ENCODE data around the gene VRK1. TPM values are rescaled to one million over a fixed set of nuclear protein-coding genes. Genes with fewer than 3 reads are reported as not detected.
A peak's percentile ranks its signal among the peaks of the same experiment; 100 is the strongest.

Gene VRK1
- total and polyA plus RNA-seq, 5 experiments from 2014 or later = 36.3 to 41.4 (median 39.4) TPM

DNA sequence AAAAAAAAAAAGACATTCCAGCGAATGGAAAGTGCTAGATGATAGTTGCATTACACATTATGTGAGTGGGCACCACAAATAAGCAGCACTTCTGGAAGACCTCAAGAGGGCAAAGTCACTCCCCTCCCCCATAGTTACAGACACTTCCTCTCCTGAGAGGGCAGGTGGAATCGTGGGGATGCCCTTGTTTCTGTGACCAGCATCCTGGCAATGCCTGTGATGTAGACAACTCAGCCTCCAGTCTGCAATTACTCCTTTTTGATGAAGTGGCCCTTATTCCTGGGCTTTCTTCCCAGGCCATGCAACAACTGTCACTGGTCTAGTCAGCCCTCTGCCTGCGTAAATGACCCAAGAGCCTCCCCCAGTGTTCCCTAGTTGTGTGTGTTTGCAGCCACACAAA is 104.8 kb downstream of the VRK1 start:
- POLR2A ChIA-PET = interaction anchor here (0.6 kb wide), 1 partner anchor 61 kb away, joined by 3 read pairs; no protein-coding TSS in a partner anchor
- ATAC-seq (no peak), DNase-seq (no peak)
- Mint-ChIP-seq H3K4me1 (no peaks in the 10 kb centered on the region), H3K27me3 (no peaks in the 10 kb centered on the region), H3K36me3 (peaks cover 0 to 11% (median 0%) of the 10 kb centered on the region in 3 donors), H3K9me3 (peaks cover 0 to 2% (median 0%) of the 10 kb centered on the region in 9 donors), H3K27ac (no peak overlapping the region), H3K4me3 (no peak overlapping the region)

DNA sequence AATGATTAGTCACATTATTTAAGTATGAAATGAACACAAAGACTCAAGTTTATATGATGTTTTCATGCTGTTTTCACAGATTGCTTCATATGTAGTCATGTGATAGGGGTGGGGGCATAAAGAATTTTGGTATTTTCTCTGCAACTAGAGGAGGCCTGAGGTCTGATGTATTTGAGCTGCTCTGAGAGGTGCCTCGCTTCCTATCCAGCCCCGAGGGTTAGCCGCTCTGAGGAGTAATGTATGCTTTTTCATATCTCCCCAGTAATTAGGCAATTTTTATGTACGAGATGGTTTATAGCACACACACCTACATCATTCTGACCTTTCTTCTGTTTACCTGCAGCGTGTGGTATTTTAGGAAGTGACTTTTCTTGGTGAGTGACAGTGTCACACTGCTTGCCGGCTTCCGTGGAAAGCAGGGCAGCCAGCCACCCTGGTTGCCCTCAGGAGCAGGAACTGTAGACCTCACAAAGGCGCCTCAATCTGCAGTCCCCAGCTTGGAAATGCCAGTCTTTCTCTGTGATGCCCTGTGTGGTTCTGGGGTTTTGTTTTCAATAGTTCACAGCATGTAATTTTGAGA is 106.4 kb downstream of the VRK1 start:
- DNase-seq (no peak), ATAC-seq (no peak)
- H3K27ac Mint-ChIP-seq = peak overlapping the region in 1 of 10 donors; percentile 33
- H3K27me3 Mint-ChIP-seq = no peaks in the 10 kb centered on the region
- H3K4me3 Mint-ChIP-seq = no peak overlapping the region
- peaks cover 0 to 2% (median 0%) of the 10 kb centered on the region in 4 donors for H3K4me1 Mint-ChIP-seq
- H3K36me3 Mint-ChIP-seq = peaks cover 0 to 17% (median 0%) of the 10 kb centered on the region in 3 donors
- peaks cover 0 to 5% (median 3%) of the 10 kb centered on the region in 9 donors for H3K9me3 Mint-ChIP-seq
- POLR2A ChIA-PET = no interaction called here

DNA sequence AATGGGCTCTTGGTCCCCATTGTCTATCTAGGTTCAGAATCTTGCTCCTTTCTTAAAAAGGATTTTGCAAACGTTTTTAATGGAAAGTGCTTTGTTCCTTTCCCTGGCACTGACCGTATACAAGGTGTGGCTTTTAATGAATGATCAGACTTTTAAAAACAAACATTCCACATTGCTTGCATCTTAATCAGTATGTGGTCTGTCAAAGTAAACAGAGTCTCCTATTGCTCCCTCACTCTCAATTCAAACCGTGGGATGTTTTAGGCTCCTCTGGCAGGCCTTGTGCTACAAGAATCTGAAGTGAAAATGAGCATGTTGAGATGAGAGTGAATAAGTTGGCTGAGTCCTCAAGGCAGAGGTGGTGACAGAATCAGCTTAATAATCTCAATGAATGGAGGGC is 107.0 kb downstream of the VRK1 start:
- ATAC-seq (no peak), DNase-seq (no peak)
- H3K4me1 Mint-ChIP-seq = peaks cover 0 to 4% (median 0%) of the 10 kb centered on the region in 4 donors
- H3K27ac Mint-ChIP-seq = no peak overlapping the region
- POLR2A ChIA-PET = no interaction called here
- H3K9me3 Mint-ChIP-seq = peaks cover 0 to 10% (median 5%) of the 10 kb centered on the region in 9 donors
- peaks cover 0 to 22% (median 4%) of the 10 kb centered on the region in 3 donors for H3K36me3 Mint-ChIP-seq
- no peaks in the 10 kb centered on the region for H3K27me3 Mint-ChIP-seq
- no peak overlapping the region for H3K4me3 Mint-ChIP-seq

DNA sequence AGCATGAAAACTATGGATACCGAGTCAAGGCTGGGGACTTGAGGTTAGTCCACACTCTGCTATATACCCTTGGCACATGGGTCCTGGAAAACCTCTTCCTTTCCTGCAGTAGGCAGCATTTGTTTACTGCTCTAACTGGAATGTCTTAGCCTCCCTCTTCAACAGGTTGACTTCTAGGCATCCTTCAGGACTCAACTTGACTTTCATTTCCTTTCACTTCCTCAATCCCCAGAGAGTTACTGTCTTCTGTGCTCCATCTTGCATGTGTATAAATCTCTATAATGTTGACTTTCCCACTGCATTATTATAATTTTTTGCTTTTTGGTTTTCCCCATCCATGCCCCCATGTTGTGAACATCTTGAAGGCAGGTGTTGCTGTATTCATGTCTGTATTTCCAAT is 107.9 kb downstream of the VRK1 start:
- DNase-seq (no peak), ATAC-seq (no peak)
- no peak overlapping the region for H3K4me3 Mint-ChIP-seq
- no peaks in the 10 kb centered on the region for H3K27me3 Mint-ChIP-seq
- POLR2A ChIA-PET = no interaction called here
- peak overlapping the region in 1 of 10 donors; percentile 12 for H3K27ac Mint-ChIP-seq
- peaks cover 2 to 18% (median 12%) of the 10 kb centered on the region in 9 donors for H3K9me3 Mint-ChIP-seq
- peaks cover 0 to 27% (median 12%) of the 10 kb centered on the region in 3 donors for H3K36me3 Mint-ChIP-seq
- H3K4me1 Mint-ChIP-seq = peaks cover 0 to 4% (median 0%) of the 10 kb centered on the region in 4 donors

DNA sequence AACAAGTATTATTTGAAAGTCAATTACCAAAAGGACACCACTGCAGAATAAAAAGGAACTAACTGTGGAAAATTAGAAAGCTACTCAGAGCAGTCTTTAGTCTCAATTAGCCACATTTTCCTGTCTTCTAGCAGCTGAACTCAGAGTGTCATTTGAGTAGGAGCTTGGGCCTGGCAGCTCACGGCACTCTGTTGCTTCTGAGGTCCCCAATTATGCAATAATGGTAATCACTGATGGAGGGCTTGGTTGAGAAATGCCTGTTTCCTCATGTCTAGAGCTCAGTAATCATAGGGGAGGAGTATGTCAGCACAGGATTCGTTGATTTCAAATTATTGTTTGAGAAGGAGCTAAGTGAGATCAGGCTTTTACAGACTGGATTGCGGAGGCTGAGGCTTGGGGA is 108.6 kb downstream of the VRK1 start:
- Mint-ChIP-seq H3K36me3 (peaks cover 0 to 31% (median 15%) of the 10 kb centered on the region in 3 donors), H3K4me3 (no peak overlapping the region), H3K27me3 (no peaks in the 10 kb centered on the region), H3K9me3 (peaks cover 3 to 21% (median 15%) of the 10 kb centered on the region in 9 donors), H3K4me1 (peaks cover 0 to 4% (median 1%) of the 10 kb centered on the region in 4 donors), H3K27ac (no peak overlapping the region)
- no peak for DNase-seq
- POLR2A ChIA-PET = no interaction called here
- ATAC-seq = no peak

DNA sequence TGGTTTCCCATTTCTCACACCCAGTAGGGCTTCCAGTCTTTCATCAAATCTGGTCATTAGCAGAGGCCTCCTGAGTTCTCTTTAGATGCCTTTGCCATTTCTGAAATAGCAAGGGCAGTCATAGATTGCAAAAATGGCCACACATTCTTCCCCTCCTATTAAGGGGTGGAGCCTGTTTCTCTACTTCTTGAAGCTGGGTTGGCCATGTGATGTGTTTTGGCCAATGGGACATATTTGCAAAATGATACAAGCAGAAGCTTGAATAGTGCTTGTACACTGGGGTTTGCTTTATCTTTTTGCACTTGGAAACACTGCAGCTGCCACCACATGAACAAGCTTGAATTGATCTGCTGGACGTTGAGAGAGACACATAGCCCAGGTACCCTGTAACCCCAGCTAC is 109.3 kb downstream of the VRK1 start:
- ATAC-seq = no peak
- H3K4me1 Mint-ChIP-seq = peaks cover 2 to 6% (median 2%) of the 10 kb centered on the region in 4 donors
- H3K27me3 Mint-ChIP-seq = no peaks in the 10 kb centered on the region
- H3K9me3 Mint-ChIP-seq = peaks cover 3 to 21% (median 15%) of the 10 kb centered on the region in 9 donors
- H3K27ac Mint-ChIP-seq = no peak overlapping the region
- DNase-seq = no peak
- peaks cover 0 to 31% (median 15%) of the 10 kb centered on the region in 3 donors for H3K36me3 Mint-ChIP-seq
- POLR2A ChIA-PET = no interaction called here
- H3K4me3 Mint-ChIP-seq = no peak overlapping the region

DNA sequence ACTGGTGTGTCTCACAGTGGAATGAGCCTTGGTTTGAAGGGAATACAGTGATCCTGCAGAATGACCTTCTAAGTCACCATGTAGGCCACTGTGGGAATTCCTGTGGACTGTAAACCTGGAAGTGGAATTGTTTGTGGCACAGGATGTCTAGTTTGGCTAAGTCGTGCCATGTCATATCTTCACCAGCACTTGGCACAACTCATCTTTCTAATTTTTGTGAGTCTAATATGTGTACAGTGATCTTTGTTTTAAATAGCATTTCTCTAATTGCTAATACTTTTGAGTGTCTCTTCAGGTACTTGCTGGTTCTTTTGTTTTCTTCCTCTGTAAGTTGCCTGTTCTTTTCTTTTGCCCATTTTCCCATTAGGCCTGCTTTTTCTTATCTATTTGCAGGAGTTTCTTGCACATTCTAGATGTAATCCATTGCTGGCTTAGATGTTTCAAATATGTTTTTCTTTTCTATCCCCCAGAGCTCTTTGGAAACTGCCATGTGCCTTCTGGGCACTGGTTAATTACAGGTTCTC is 112.7 kb downstream of the VRK1 start:
- H3K27me3 Mint-ChIP-seq = no peaks in the 10 kb centered on the region
- H3K4me1 Mint-ChIP-seq = peaks cover 9 to 18% (median 18%) of the 10 kb centered on the region in 4 donors
- DNase-seq (no peak), ATAC-seq (no peak)
- H3K27ac Mint-ChIP-seq = peak overlapping the region in 1 of 10 donors; percentile 79
- peaks cover 0 to 29% (median 15%) of the 10 kb centered on the region in 3 donors for H3K36me3 Mint-ChIP-seq
- peaks cover 3 to 21% (median 15%) of the 10 kb centered on the region in 9 donors for H3K9me3 Mint-ChIP-seq
- POLR2A ChIA-PET = interaction anchor here (0.9 kb wide), 1 partner anchor 53 kb away, joined by 3 read pairs; no protein-coding TSS in a partner anchor
- H3K4me3 Mint-ChIP-seq = no peak overlapping the region

DNA sequence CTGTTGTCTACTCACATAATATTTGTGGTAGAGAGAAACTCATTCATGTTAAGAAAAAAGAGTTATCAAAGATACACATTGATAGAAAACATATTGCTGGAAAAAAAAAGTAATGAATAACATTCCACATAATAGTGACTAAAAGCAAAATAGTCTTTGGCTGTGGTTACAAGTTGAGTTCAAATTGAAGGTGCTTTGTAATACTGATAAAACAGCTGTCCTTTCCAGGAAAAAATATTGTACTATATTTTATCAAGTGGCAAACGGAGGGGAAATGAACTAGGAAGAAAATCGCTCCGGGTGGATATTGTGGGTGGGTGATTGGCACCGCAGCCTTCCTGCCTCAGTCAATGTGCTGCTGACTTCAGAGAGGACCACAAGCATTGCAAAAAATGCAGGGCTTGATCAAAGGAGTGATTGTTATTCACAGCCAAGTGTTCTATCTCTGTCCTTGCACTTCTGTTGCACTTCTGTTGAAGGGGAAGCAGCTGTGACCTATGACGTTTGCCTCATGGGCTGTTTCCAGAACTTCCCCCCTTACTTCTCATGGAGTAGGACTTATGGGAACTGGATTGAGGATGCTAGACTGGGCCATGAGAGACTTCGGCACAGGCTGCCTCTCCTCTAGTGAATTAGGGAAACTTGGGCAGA is 114.4 kb downstream of the VRK1 start:
- peak; percentile 53 to 66 for ATAC-seq
- H3K36me3 Mint-ChIP-seq = peaks cover 0 to 34% (median 15%) of the 10 kb centered on the region in 3 donors
- H3K4me1 Mint-ChIP-seq = peaks cover 9 to 26% (median 18%) of the 10 kb centered on the region in 4 donors
- peak overlapping the region in 7 of 10 donors; percentile 16 to 85 (median 28) for H3K27ac Mint-ChIP-seq
- DNase-seq = peak in 4 of 10 donors; percentile 4 to 23 (median 21)
- H3K27me3 Mint-ChIP-seq = no peaks in the 10 kb centered on the region
- POLR2A ChIA-PET = interaction anchor here (0.7 kb wide), 1 partner anchor 51 kb away, joined by 3 read pairs; no protein-coding TSS in a partner anchor
- peak overlapping the region in 9 of 10 donors; percentile 1 to 78 (median 34) for H3K4me3 Mint-ChIP-seq
- peaks cover 3 to 22% (median 15%) of the 10 kb centered on the region in 9 donors for H3K9me3 Mint-ChIP-seq

DNA sequence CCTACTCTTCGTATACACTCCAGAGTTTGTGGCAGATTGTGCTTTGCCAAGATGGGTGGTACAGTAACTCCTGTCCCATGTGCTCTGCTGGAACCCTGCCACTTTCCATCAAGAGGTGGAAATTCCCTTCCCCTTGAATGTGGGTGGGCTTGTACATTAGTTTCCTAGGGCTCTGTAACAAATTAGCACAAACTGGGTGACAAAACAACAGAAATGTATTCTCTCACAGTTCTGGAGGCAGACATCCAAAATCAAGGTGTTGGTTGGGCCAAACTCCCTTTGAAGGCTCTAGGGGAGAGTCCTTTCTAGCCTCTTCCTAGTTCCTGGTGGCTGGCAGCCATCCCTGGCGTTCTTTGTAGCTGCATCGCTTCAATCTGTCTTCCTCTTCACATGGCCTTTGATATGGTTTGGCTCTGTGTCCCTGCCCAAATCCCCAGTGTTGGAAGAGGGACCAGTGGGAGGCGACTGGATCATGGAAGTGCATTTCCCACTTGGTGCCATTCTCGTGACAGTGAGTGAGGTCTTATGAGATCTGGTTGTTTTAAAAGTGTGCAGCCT is 117.5 kb downstream of the VRK1 start:
- no peak for ATAC-seq

DNA sequence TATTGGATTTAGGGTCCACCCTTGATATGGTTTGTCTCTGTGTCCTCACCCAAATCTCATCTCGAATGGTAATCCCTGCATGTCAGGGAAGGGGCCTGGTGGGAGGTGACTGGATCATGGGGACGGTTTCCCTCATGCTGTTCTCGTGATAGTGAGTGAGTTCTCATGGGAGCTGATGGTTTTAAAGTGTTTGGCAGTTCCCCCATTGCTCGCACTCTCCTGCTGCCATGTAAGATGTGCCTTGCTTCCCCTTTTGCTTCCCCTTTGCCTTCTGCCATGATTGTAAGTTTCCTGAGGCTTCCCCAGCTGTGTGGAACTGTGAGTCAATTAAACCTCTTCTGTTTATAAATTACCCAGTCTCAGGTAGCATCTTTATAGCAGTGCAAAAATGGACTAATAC is 118.3 kb downstream of the VRK1 start:
- H3K9me3 Mint-ChIP-seq = peaks cover 0 to 4% (median under 1%) of the 10 kb centered on the region in 9 donors
- H3K4me3 Mint-ChIP-seq = no peak overlapping the region
- peaks cover 11 to 26% (median 16%) of the 10 kb centered on the region in 4 donors for H3K4me1 Mint-ChIP-seq
- POLR2A ChIA-PET = no interaction called here
- DNase-seq (no peak), ATAC-seq (no peak)
- H3K27me3 Mint-ChIP-seq = no peaks in the 10 kb centered on the region
- peaks cover 0 to 17% (median under 1%) of the 10 kb centered on the region in 3 donors for H3K36me3 Mint-ChIP-seq
- peak overlapping the region in 2 of 10 donors; percentile 12 to 15 for H3K27ac Mint-ChIP-seq

More for the DNA sequence above, 117.5 kb downstream of the VRK1 start:
- peak overlapping the region in 1 of 10 donors; percentile 41 for H3K27ac Mint-ChIP-seq
- peaks cover 12 to 26% (median 16%) of the 10 kb centered on the region in 4 donors for H3K4me1 Mint-ChIP-seq
- H3K4me3 Mint-ChIP-seq = no peak overlapping the region
- no peak for DNase-seq
- H3K36me3 Mint-ChIP-seq = peaks cover 0 to 21% (median 7%) of the 10 kb centered on the region in 3 donors
- H3K27me3 Mint-ChIP-seq = no peaks in the 10 kb centered on the region
- POLR2A ChIA-PET = no interaction called here
- peaks cover 0 to 12% (median 5%) of the 10 kb centered on the region in 9 donors for H3K9me3 Mint-ChIP-seq

DNA sequence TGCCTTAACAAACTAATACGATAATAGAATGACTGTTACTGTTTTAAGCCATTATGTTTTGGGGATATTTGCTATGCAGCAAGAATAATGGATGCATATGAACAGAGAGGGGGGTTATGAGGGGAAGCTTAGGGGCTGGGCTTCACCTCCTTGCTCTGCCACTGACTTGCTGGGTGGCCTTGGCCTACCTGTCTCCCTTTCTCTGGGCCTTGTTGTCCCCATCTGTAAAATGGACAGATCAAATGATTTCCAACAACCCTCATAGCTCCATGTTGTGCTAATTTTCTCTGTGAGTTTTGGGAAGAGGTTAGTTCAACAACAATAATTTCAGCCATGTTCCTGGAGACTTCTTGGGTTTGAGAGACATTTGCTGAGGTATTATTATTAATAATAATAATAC is 119.6 kb downstream of the VRK1 start:
- ATAC-seq (no peak), DNase-seq (no peak)
- H3K36me3 Mint-ChIP-seq = peaks cover 0 to 25% (median 6%) of the 10 kb centered on the region in 3 donors
- H3K27me3 Mint-ChIP-seq = no peaks in the 10 kb centered on the region
- no peak overlapping the region for H3K27ac Mint-ChIP-seq
- H3K4me1 Mint-ChIP-seq = peaks cover 8 to 21% (median 11%) of the 10 kb centered on the region in 4 donors
- H3K9me3 Mint-ChIP-seq = peaks cover 0 to 10% (median 0%) of the 10 kb centered on the region in 9 donors
- no peak overlapping the region for H3K4me3 Mint-ChIP-seq
- POLR2A ChIA-PET = interaction anchor here (0.6 kb wide), 1 partner anchor 104 kb away, joined by 3 read pairs; no protein-coding TSS in a partner anchor

DNA sequence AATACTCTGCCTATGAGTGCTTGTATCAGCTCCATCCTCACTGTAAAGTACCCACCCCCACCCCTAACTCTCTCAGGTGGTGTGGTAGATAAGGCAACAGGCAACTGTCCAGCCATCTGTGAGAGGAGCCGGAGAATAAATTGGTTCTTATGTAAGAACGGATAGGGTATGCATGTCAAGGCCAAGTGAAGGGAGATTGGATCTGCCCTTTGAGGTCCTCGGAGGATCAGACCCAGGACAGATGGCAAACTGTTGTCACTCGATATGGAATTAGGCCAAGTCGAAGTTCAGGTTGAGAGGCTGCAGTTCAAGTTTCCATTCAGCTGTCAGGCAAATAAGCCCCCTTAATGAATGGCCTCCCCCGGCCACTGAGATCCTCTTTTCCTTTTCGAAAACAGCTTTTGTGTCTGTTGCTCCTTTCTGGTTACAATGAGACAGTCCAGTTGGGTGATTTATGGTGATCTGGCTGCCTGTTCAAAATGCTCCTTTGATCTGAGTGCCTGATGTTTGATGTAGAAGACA is 120.3 kb downstream of the VRK1 start:
- no peak overlapping the region for H3K4me3 Mint-ChIP-seq
- ATAC-seq (no peak), DNase-seq (no peak)
- peaks cover 0 to 31% (median 10%) of the 10 kb centered on the region in 3 donors for H3K36me3 Mint-ChIP-seq
- H3K27me3 Mint-ChIP-seq = no peaks in the 10 kb centered on the region
- peak overlapping the region in 1 of 10 donors; percentile 0 for H3K27ac Mint-ChIP-seq
- POLR2A ChIA-PET = no interaction called here
- peaks cover under 1 to 13% (median 5%) of the 10 kb centered on the region in 4 donors for H3K4me1 Mint-ChIP-seq
- H3K9me3 Mint-ChIP-seq = peaks cover 0 to 15% (median 4%) of the 10 kb centered on the region in 9 donors
